ENCODE results near the gene HOXA7. TPM values are rescaled to one million over a fixed set of nuclear protein-coding genes. Genes with fewer than 3 reads are reported as not detected.

HOXA7 gene
- total and polyA plus RNA-seq, 2 donors (not counting 1 experiment from before 2014, with no cell fraction given) = 0.37 TPM; not detected in 1

DNA sequence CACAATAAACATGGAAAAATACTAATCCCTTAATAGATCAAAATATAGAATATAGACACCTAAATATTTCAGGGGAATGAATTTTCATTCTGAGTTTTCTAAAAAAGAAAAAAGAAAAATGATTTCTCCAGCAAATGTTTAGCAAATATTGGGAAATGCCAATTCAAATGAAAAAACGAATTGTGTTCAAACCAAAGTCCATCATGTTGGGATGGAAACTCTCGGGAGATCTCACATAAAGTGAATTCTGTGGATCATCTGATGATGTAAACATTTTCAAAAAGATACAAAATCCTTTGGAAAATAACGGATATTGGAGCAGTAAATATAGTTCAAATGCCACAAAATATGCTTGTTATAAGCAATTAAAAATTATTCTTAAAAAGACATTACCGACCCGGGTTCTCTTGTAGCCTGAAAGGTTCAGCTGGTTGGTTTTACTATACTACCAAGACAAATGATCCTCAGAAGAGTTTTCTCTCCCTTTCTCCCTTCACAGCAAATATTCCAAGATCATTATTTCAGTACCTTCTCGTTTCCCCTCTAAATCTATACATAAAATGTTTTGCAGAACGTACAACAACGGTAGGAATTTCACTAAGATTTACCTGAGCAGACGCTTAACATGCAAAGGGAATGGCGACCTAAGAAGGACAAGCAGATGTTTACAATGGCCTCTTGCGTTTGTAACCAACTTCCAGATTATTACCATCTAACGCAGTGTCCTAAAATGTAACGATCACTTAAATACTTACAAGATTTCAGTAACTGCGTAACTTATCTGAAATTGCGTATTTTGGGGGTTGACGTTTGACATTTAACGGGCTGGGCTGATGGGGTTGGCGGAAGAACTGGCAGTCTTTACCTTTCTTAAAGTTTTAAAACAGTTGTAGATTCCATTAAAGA lies 40.9 kb upstream of the HOXA7 start:
- intact Hi-C loops (cut with micrococcal nuclease) = loop anchor here (5.0 to 10.0 kb wide), 2 partner anchors 45 to 407 kb away; partner anchors contain the start of gene EVX1
- no peaks in the 10 kb centered on the region for H3K79me2 ChIP-seq (ENCODE audit: control insufficient read depth, insufficient read depth, low read length)
- no peak for TF ChIP-seq EZH2 (IDR thresholded peaks at IDR 0.05; ENCODE audit: borderline replicate concordance, insufficient read depth, low read depth, low read length, poor library complexity, severe bottlenecking)
- TF ChIP-seq, protein P1, sequence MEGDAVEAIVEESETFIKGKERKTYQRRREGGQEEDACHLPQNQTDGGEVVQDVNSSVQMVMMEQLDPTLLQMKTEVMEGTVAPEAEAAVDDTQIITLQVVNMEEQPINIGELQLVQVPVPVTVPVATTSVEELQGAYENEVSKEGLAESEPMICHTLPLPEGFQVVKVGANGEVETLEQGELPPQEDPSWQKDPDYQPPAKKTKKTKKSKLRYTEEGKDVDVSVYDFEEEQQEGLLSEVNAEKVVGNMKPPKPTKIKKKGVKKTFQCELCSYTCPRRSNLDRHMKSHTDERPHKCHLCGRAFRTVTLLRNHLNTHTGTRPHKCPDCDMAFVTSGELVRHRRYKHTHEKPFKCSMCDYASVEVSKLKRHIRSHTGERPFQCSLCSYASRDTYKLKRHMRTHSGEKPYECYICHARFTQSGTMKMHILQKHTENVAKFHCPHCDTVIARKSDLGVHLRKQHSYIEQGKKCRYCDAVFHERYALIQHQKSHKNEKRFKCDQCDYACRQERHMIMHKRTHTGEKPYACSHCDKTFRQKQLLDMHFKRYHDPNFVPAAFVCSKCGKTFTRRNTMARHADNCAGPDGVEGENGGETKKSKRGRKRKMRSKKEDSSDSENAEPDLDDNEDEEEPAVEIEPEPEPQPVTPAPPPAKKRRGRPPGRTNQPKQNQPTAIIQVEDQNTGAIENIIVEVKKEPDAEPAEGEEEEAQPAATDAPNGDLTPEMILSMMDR (IDR thresholded peaks at IDR 0.05) = no peak
- peaks cover 47 to 64% of the 10 kb centered on the region in 2 donors for H3K4me1 ChIP-seq (ENCODE audit: control insufficient read depth in 2 of 2, insufficient read depth in 2 of 2, low read length in 2 of 2)
- ChIA-PET CTCF (interaction anchor here (1.4 to 2.5 kb wide), 3 partner anchors 11 to 49 kb away, joined by 4 to 11 read pairs (median 8); partner anchors contain the start of genes HOXA11 and HOXA6), POLR2A (no interaction called here)
- Mint-ChIP-seq H3K4me1 (peaks cover 38% of the 10 kb centered on the region), H3K27ac (no peak overlapping the region), H3K27me3 (peaks cover 81% of the 10 kb centered on the region), H3K4me3 (no peak overlapping the region), H3K9me3 (ENCODE audit: insufficient read depth) (no peaks in the 10 kb centered on the region)
- no peaks in the 10 kb centered on the region for H3K36me3 ChIP-seq (replicated peaks in 1 of 2; ENCODE audit: control extremely low read depth in 1 of 2, control insufficient read depth in 1 of 2, extremely low read depth in 1 of 2, insufficient read depth in 2 of 2, low read length in 1 of 2)
- ATAC-seq (ENCODE audit: low read depth) (no peak), DNase-seq (no peak)
- no peak overlapping the region for H3K9ac ChIP-seq (ENCODE audit: low read length)
- H4K20me1 ChIP-seq (ENCODE audit: control insufficient read depth, insufficient read depth, low read length, poor library complexity, severe bottlenecking) = no peaks in the 10 kb centered on the region
- no peak overlapping the region for H3K4me3 ChIP-seq (ENCODE audit: control extremely low read depth in 1 of 5, extremely low read depth in 1 of 5, insufficient read depth in 1 of 5, low read depth in 2 of 5, low read length in 4 of 5)
- no peak overlapping the region for H3K4me2 ChIP-seq (replicated peaks; ENCODE audit: low read depth, low read length, poor library complexity, severe bottlenecking)
- H2AFZ ChIP-seq (ENCODE audit: insufficient read depth, low read depth, low read length, poor library complexity, severe bottlenecking) = no peak overlapping the region
- peaks cover 0 to 51% (median 2%) of the 10 kb centered on the region in 3 donors for H3K9me3 ChIP-seq (ENCODE audit: control extremely low read depth in 1 of 3, control insufficient read depth in 2 of 3, insufficient read depth in 1 of 3, low read length in 2 of 3)
- H3K27me3 ChIP-seq (replicated peaks in 1 of 4; ENCODE audit: control extremely low read depth in 1 of 4, control insufficient read depth in 3 of 4, insufficient read depth in 4 of 4, low read length in 3 of 4) = peaks cover 3 to 82% (median 78%) of the 10 kb centered on the region in 4 experiments
- H3K27ac ChIP-seq (ENCODE audit: low read length in 2 of 2) = no peak overlapping the region
- WGBS (ENCODE audit: insufficient coverage) = 15% methylated on average over 7 of the region's 18 CpGs

All from B cell (primary cell).